GM21723 (cell line): ENCODE measurements around the gene CELF1.

Experiments
- ATAC-seq: cut with Tn5 transposase; IDR thresholded peaks from one replicate; pipeline ENCODE4 v1.9.1; 2021; ENCODE audit warnings: mild to moderate bottlenecking, moderate library complexity; ENCODE audit not compliant: unreplicated experiment

CELF1 gene

GRCh38 chr11:47488674-47489394, 64.1 kb downstream of the CELF1 start:
- ATAC-seq: no peak

GRCh38 chr11:47488111-47488510, 64.8 kb downstream of the CELF1 start:
- ATAC-seq: no peak

- no peak for ATAC-seq
Measured at GRCh38 chr11:47487421-47487820, 65.5 kb downstream of the CELF1 start.

- ATAC-seq: no peak
Measured at GRCh38 chr11:47485107-47485506, 67.8 kb downstream of the CELF1 start.

GRCh38 chr11:47483457-47483856, 69.5 kb downstream of the CELF1 start:
- ATAC-seq: no peak

- ATAC-seq: no peak
Measured at GRCh38 chr11:47480762-47481161, 72.2 kb downstream of the CELF1 start.

- ATAC-seq: no peak
Measured at GRCh38 chr11:47478651-47479329, 74.1 kb downstream of the CELF1 start.

GRCh38 chr11:47477753-47478152, 75.2 kb downstream of the CELF1 start:
- ATAC-seq: no peak

- no peak for ATAC-seq
Measured at GRCh38 chr11:47477323-47477722, 75.6 kb downstream of the CELF1 start.

GRCh38 chr11:47470671-47471070, 82.3 kb downstream of the CELF1 start:
- ATAC-seq: no peak

GRCh38 chr11:47469361-47470179, 83.4 kb downstream of the CELF1 start:
- no peak for ATAC-seq

GRCh38 chr11:47468598-47469214, 84.2 kb downstream of the CELF1 start:
- ATAC-seq: no peak

- ATAC-seq: no peak
Measured at GRCh38 chr11:47467357-47467756, 85.6 kb downstream of the CELF1 start.

GRCh38 chr11:47466701-47467250, 86.2 kb downstream of the CELF1 start:
- no peak for ATAC-seq

- no peak for ATAC-seq
Measured at GRCh38 chr11:47466201-47466600, 86.7 kb downstream of the CELF1 start.

GRCh38 chr11:47464483-47464882, 88.4 kb downstream of the CELF1 start:
- no peak for ATAC-seq

GRCh38 chr11:47461876-47462275, 91.1 kb downstream of the CELF1 start:
- no peak for ATAC-seq

GRCh38 chr11:47460571-47461235, 92.2 kb downstream of the CELF1 start:
- ATAC-seq: no peak

- ATAC-seq: peak; percentile 86
Measured at GRCh38 chr11:47454258-47454671, 98.7 kb downstream of the CELF1 start.

GRCh38 chr11:47453365-47453764, 99.6 kb downstream of the CELF1 start:
- no peak for ATAC-seq
